ENCODE data around the gene PPP2R5C.
"Not testable (repeated sequence)": the region's sequence is repeated elsewhere in the genome, so short reads cannot be mapped to it uniquely, and the experiment has no call there.

Gene PPP2R5C

GRCh38 chr14:101790232-101790631 lies 28.7 kb downstream of the PPP2R5C start:
- DNase-seq (ENCODE audit: low read depth) = no peak
- Histone ChIP-seq H3K9me3 (ENCODE audit: control insufficient read depth, low read length) (no peaks in the 10 kb centered on the region), H3K4me1 (ENCODE audit: control insufficient read depth, insufficient read depth, low read length) (no peaks in the 10 kb centered on the region), H3K9ac (ENCODE audit: low read length) (no peak overlapping the region), H3K27me3 (replicated peaks; ENCODE audit: control insufficient read depth, insufficient read depth, low read length) (no peaks in the 10 kb centered on the region), H3K4me3 (ENCODE audit: low read length) (no peak overlapping the region), H3K36me3 (ENCODE audit: control insufficient read depth, insufficient read depth, low read length, severe bottlenecking) (no peaks in the 10 kb centered on the region)

GRCh38 chr14:101791919-101792572 lies 30.5 kb downstream of the PPP2R5C start:
- no peaks in the 10 kb centered on the region for H3K27me3 ChIP-seq (replicated peaks; ENCODE audit: control insufficient read depth, insufficient read depth, low read length)
- H3K9me3 ChIP-seq (ENCODE audit: control insufficient read depth, low read length) = no peaks in the 10 kb centered on the region
- peak overlapping the region; percentile 81 for H3K4me3 ChIP-seq (ENCODE audit: low read length)
- no peaks in the 10 kb centered on the region for H3K36me3 ChIP-seq (ENCODE audit: control insufficient read depth, insufficient read depth, low read length, severe bottlenecking)
- no peaks in the 10 kb centered on the region for H3K4me1 ChIP-seq (ENCODE audit: control insufficient read depth, insufficient read depth, low read length)
- DNase-seq (ENCODE audit: low read depth) = peak; percentile 58
- peak overlapping the region; percentile 82 for H3K9ac ChIP-seq (ENCODE audit: low read length)

DNA sequence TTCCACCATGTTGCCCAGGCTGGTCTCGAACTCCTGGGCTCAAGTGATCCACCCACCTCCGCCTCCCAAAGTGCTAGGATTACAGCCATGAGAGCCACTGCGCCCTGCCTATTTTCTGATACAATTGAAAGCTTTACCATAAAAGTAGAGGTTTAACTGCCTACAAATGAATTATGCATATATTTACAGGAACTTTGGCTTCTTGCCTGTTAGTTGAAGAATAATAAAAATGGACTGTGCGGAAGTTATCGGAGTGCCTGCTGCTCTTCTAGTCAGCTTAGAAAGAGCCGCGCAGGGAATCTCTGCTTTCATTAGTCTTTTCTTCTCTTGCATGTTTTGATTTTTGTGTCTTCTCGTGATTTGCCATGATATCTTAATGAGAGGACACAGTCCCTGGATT lies 34.5 kb downstream of the PPP2R5C start:
- Histone ChIP-seq H3K9ac (ENCODE audit: low read length) (no peak overlapping the region), H3K27me3 (replicated peaks; ENCODE audit: control insufficient read depth, insufficient read depth, low read length) (no peaks in the 10 kb centered on the region), H3K4me1 (ENCODE audit: control insufficient read depth, insufficient read depth, low read length) (no peaks in the 10 kb centered on the region), H3K36me3 (ENCODE audit: control insufficient read depth, insufficient read depth, low read length, severe bottlenecking) (no peaks in the 10 kb centered on the region), H3K4me3 (ENCODE audit: low read length) (no peak overlapping the region), H3K9me3 (ENCODE audit: control insufficient read depth, low read length) (no peaks in the 10 kb centered on the region)
- DNase-seq (ENCODE audit: low read depth) = no peak

GRCh38 chr14:101796479-101796878 lies 35.0 kb downstream of the PPP2R5C start:
- H3K27me3 ChIP-seq (replicated peaks; ENCODE audit: control insufficient read depth, insufficient read depth, low read length) = no peaks in the 10 kb centered on the region
- no peaks in the 10 kb centered on the region for H3K36me3 ChIP-seq (ENCODE audit: control insufficient read depth, insufficient read depth, low read length, severe bottlenecking)
- H3K9me3 ChIP-seq (ENCODE audit: control insufficient read depth, low read length) = no peaks in the 10 kb centered on the region
- H3K4me3 ChIP-seq (ENCODE audit: low read length) = no peak overlapping the region
- H3K9ac ChIP-seq (ENCODE audit: low read length) = no peak overlapping the region
- H3K4me1 ChIP-seq (ENCODE audit: control insufficient read depth, insufficient read depth, low read length) = no peaks in the 10 kb centered on the region
- no peak for DNase-seq (ENCODE audit: low read depth)

DNA sequence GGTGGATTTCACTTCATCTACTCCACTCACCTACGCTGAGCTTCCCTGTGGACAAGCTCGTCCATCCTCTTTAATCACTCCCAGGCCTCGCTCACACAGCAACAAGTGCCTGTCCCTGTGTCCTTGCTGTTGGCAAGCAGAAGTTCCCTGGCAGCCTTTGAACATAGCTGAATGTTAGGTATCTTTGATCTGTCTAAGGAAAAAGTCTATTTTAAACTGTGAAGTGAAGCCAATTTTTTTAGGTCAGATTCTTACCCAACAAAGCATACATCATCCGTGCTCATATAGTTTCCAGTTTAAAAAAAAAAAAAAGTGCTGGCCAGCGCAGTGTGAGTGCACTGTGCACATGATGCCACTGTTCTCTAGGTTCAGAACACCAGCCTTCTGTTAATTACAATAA lies 36.3 kb downstream of the PPP2R5C start:
- Histone ChIP-seq H3K9ac (ENCODE audit: low read length) (no peak overlapping the region), H3K27me3 (replicated peaks; ENCODE audit: control insufficient read depth, insufficient read depth, low read length) (no peaks in the 10 kb centered on the region), H3K36me3 (ENCODE audit: control insufficient read depth, insufficient read depth, low read length, severe bottlenecking) (no peaks in the 10 kb centered on the region), H3K9me3 (ENCODE audit: control insufficient read depth, low read length) (no peaks in the 10 kb centered on the region), H3K4me1 (ENCODE audit: control insufficient read depth, insufficient read depth, low read length) (no peaks in the 10 kb centered on the region), H3K4me3 (ENCODE audit: low read length) (no peak overlapping the region)
- DNase-seq (ENCODE audit: low read depth) = no peak

GRCh38 chr14:101804373-101804772 lies 42.9 kb downstream of the PPP2R5C start:
- H3K9me3 ChIP-seq (ENCODE audit: control insufficient read depth, low read length); DNase-seq (ENCODE audit: low read depth); H3K9ac ChIP-seq (ENCODE audit: low read length); H3K27me3 ChIP-seq (replicated peaks; ENCODE audit: control insufficient read depth, insufficient read depth, low read length); H3K4me3 ChIP-seq (ENCODE audit: low read length); H3K36me3 ChIP-seq (ENCODE audit: control insufficient read depth, insufficient read depth, low read length, severe bottlenecking): not testable (repeated sequence)
- H3K4me1 ChIP-seq (ENCODE audit: control insufficient read depth, insufficient read depth, low read length) = peaks cover 17% of the 10 kb centered on the region

GRCh38 chr14:101806252-101806651 lies 44.7 kb downstream of the PPP2R5C start:
- peaks cover 21% of the 10 kb centered on the region for H3K4me1 ChIP-seq (ENCODE audit: control insufficient read depth, insufficient read depth, low read length)
- H3K36me3 ChIP-seq (ENCODE audit: control insufficient read depth, insufficient read depth, low read length, severe bottlenecking); H3K27me3 ChIP-seq (replicated peaks; ENCODE audit: control insufficient read depth, insufficient read depth, low read length); H3K9me3 ChIP-seq (ENCODE audit: control insufficient read depth, low read length); DNase-seq (ENCODE audit: low read depth); H3K9ac ChIP-seq (ENCODE audit: low read length); H3K4me3 ChIP-seq (ENCODE audit: low read length): not testable (repeated sequence)

DNA sequence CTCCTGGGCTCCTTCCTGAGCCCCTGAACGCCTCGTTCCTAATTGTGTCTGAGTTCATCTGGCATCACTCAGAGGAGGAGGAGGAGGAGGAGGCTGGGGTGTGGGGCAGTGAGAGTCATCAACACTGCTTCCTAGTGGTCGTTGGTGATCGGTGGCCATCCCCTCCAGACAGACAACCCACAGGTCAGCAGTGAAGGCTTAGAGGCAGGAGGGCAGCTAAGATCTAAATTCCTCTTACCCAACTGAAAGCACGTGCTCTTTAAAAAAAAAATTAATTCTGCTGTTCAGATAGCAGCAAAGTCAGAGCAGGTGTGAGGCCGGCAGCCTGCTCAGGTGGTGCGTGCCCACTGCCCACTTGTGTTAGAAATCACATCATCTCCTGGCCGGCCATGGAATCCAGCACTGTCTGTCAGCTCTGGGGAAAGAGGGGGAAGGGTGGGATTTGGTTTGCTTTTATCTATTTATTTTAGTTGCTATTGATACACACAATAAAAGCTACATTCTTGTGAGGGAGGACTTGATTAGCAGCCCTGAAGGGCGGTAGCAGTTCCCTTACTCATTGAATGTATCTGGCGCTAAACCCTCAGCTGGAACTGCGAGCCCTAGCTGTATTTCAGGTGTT lies 46.6 kb downstream of the PPP2R5C start:
- Histone ChIP-seq H3K4me3 (ENCODE audit: low read length) (no peak overlapping the region), H3K36me3 (ENCODE audit: control insufficient read depth, insufficient read depth, low read length, severe bottlenecking) (no peaks in the 10 kb centered on the region)
- no peak for DNase-seq (ENCODE audit: low read depth)

DNA sequence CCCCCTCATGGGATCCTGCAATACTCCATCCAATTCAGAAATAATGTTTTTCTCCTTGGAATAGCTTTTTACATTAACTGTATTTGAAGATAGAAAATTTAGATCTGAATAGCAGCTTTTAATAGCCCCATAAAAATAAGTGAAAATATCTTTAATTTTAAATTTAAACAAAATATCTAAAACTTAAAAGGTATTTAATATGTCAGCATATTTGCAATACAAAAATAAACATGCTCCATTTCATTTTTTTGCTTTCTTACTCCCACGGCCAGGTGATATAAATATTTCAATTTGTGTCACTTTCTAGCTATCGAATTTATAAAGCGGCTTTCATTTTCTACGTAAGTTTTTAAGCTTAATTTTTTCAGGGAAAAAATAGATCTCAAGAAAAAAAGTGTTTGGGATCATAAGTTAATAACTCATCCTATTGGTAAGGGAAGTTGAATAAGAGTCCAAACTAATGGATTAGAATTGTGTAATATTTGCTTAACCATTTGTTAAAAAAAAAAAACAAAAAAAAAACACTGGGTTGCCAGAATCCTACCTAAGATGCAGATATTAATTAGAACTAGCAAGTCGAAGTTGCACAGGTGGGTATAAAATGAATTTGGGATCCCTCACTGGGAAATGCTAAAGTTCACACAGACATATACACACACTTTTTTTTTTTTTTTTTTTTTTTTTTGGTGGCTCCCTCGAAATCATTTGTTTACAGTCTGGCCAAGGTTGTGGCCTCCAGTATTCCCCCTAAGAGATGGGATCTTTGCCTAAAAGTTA lies 47.6 kb downstream of the PPP2R5C start:
- no peak for DNase-seq (ENCODE audit: low read depth)
- H3K4me1 ChIP-seq (ENCODE audit: control insufficient read depth, insufficient read depth, low read length) = peaks cover 38% of the 10 kb centered on the region
- H3K4me3 ChIP-seq (ENCODE audit: low read length) = peak overlapping the region; percentile 87
- H3K36me3 ChIP-seq (ENCODE audit: control insufficient read depth, insufficient read depth, low read length, severe bottlenecking) = no peaks in the 10 kb centered on the region
- H3K27me3 ChIP-seq (replicated peaks; ENCODE audit: control insufficient read depth, insufficient read depth, low read length) = no peaks in the 10 kb centered on the region
- peak overlapping the region; percentile 92 for H3K9ac ChIP-seq (ENCODE audit: low read length)
- no peaks in the 10 kb centered on the region for H3K9me3 ChIP-seq (ENCODE audit: control insufficient read depth, low read length)

More for the DNA sequence above, 46.6 kb downstream of the PPP2R5C start:
- no peaks in the 10 kb centered on the region for H3K27me3 ChIP-seq (replicated peaks; ENCODE audit: control insufficient read depth, insufficient read depth, low read length)
- peaks cover 31% of the 10 kb centered on the region for H3K4me1 ChIP-seq (ENCODE audit: control insufficient read depth, insufficient read depth, low read length)
- H3K9me3 ChIP-seq (ENCODE audit: control insufficient read depth, low read length) = no peaks in the 10 kb centered on the region
- peak overlapping the region; percentile 92 for H3K9ac ChIP-seq (ENCODE audit: low read length)

- H3K4me1 ChIP-seq (ENCODE audit: control insufficient read depth, insufficient read depth, low read length) = peaks cover 40% of the 10 kb centered on the region
- H3K4me3 ChIP-seq (ENCODE audit: low read length) = peak overlapping the region; percentile 87
- H3K36me3 ChIP-seq (ENCODE audit: control insufficient read depth, insufficient read depth, low read length, severe bottlenecking) = no peaks in the 10 kb centered on the region
- H3K9me3 ChIP-seq (ENCODE audit: control insufficient read depth, low read length) = no peaks in the 10 kb centered on the region
- no peaks in the 10 kb centered on the region for H3K27me3 ChIP-seq (replicated peaks; ENCODE audit: control insufficient read depth, insufficient read depth, low read length)
- H3K9ac ChIP-seq (ENCODE audit: low read length) = peak overlapping the region; percentile 92
- peak; percentile 97 for DNase-seq (ENCODE audit: low read depth)
Measured at GRCh38 chr14:101809671-101810514, 48.4 kb downstream of the PPP2R5C start.

Data from adipocyte (in vitro differentiated cells).